Measurements from ENCODE around the gene KRT1.

- no peak for TF ChIP-seq CTCF (IDR thresholded peaks at IDR 0.05)
- TF ChIP-seq EZH2 (IDR thresholded peaks at IDR 0.05; ENCODE audit: borderline replicate concordance, insufficient read depth, low read depth, low read length, poor library complexity, severe bottlenecking), result no peak
These were observed 18.6 kb upstream of the KRT1 start for GRCh38 chr12:52698651-52699340.
